SK-N-MC (cell line): ENCODE measurements around the gene CIAO2B.

Experiments used
- DNase-seq: peaks from one replicate; pipeline ENCODE4 v3.0.0-alpha.2; 2011; ENCODE audit warnings: low read depth, low spot score
- H3K27ac ChIP-seq: fragments of 200-600 bp; sonication (generic); 2 replicates; pipeline ENCODE4 v1.5.1; 2016; ENCODE audit warnings: mixed run types
- H3K36me3 ChIP-seq: fragments of 200-600 bp; sonication (generic); 2 replicates; pipeline ENCODE4 v1.6.1; 2017; ENCODE audit warnings: antibody characterized with exemption, low read length, mixed read lengths; ENCODE audit not compliant: insufficient read depth
- H3K4me3 ChIP-seq: fragments of 200-600 bp; sonication (generic); 2 replicates; pipeline ENCODE4 v1.5.1; 2016
- H3K9ac ChIP-seq: fragments of 200-600 bp; sonication (generic); 2 replicates; pipeline ENCODE4 v1.8.0; 2017; ENCODE audit warnings: mixed run types, mixed read lengths; ENCODE audit not compliant: insufficient read length
- H3K9me3 ChIP-seq: fragments of 200-600 bp; sonication (generic); 2 replicates; pipeline ENCODE4 v1.6.1; 2017; ENCODE audit warnings: low read depth, mild to moderate bottlenecking, antibody characterized with exemption, low read length, moderate library complexity, mixed read lengths
- EZH2 ChIP-seq: fragments of 200-600 bp; sonication (generic); IDR thresholded peaks from one replicate; pipeline ENCODE4 v1.6.1; 2017; ENCODE audit warnings: antibody characterized with exemption
- FOXP2 ChIP-seq: optimal IDR thresholded peaks from 2 replicates; pipeline ENCODE3; 2011; ENCODE audit warnings: mild to moderate bottlenecking, moderate library complexity; ENCODE audit not compliant: insufficient read depth; ENCODE audit errors: extremely low read length, control extremely low read depth
- POLR2AphosphoS5 ChIP-seq: IDR thresholded peaks from 2 replicates; pipeline ENCODE4 v1.6.1; 2012; ENCODE audit warnings: mild to moderate bottlenecking, low read depth, low read length, borderline replicate concordance

Gene CIAO2B

GRCh38 chr16:66894055-66894454, 40.1 kb downstream of the CIAO2B start:
- Histone ChIP-seq H3K9me3 (no peaks in the 10 kb centered on the region), H3K9ac (no peak overlapping the region), H3K27ac (no peak overlapping the region), H3K4me3 (no peak overlapping the region), H3K36me3 (no peaks in the 10 kb centered on the region)
- TF ChIP-seq EZH2 (no peak), POLR2AphosphoS5 (no peak), FOXP2 (no peak)
- DNase-seq: no peak

GRCh38 chr16:66891797-66892196, 42.4 kb downstream of the CIAO2B start:
- no peaks in the 10 kb centered on the region for H3K9me3 ChIP-seq
- no peak overlapping the region for H3K4me3 ChIP-seq
- H3K36me3 ChIP-seq: no peaks in the 10 kb centered on the region
- no peak for DNase-seq
- no peak for TF ChIP-seq POLR2AphosphoS5
- TF ChIP-seq FOXP2: no peak
- TF ChIP-seq EZH2: no peak
- H3K9ac ChIP-seq: no peak overlapping the region
- H3K27ac ChIP-seq: no peak overlapping the region

GRCh38 chr16:66891360-66891759, 42.8 kb downstream of the CIAO2B start:
- no peak overlapping the region for H3K27ac ChIP-seq
- TF ChIP-seq FOXP2: no peak
- TF ChIP-seq POLR2AphosphoS5: no peak
- no peak for TF ChIP-seq EZH2
- no peak for DNase-seq
- H3K9ac ChIP-seq: no peak overlapping the region
- H3K4me3 ChIP-seq: no peak overlapping the region
- no peaks in the 10 kb centered on the region for H3K9me3 ChIP-seq
- no peaks in the 10 kb centered on the region for H3K36me3 ChIP-seq

GRCh38 chr16:66890799-66891198, 43.4 kb downstream of the CIAO2B start:
- peaks cover 2% of the 10 kb centered on the region; the same call in 1 of the 2 replicates for H3K36me3 ChIP-seq
- TF ChIP-seq EZH2 (no peak), POLR2AphosphoS5 (no peak), FOXP2 (no peak)
- H3K4me3 ChIP-seq: no peak overlapping the region

DNA sequence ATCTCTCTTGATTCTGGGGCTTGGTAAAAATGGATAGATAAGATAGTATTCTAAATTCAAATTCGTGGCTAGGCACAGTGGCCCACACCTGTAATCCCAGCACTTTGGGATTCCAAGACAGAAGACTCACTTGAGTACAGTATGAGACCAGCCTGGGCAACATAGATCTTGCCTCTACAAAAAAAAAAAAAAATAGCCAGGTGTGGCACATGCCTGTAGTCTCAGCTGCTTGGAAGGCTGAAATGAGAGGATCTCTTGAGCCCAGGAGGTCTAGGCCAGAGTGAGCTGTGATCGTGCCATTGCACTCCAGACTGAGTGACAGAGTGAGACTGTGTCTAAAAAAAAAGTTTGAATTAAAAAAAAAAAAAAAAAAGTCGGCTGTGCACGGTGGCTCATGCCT, 44.6 kb downstream of the CIAO2B start:
- TF ChIP-seq EZH2 (no peak), FOXP2 (no peak), POLR2AphosphoS5 (no peak)
- Histone ChIP-seq H3K27ac (no peak overlapping the region), H3K9me3 (no peaks in the 10 kb centered on the region), H3K9ac (no peak overlapping the region), H3K36me3 (peaks cover 10% of the 10 kb centered on the region; the same call in 1 of the 2 replicates), H3K4me3 (no peak overlapping the region)
- DNase-seq: no peak

More at GRCh38 chr16:66890799-66891198, 43.4 kb downstream of the CIAO2B start:
- Histone ChIP-seq H3K9ac (no peak overlapping the region), H3K27ac (no peak overlapping the region; the same call in 1 of the 2 replicates), H3K9me3 (no peaks in the 10 kb centered on the region)
- no peak for DNase-seq

DNA sequence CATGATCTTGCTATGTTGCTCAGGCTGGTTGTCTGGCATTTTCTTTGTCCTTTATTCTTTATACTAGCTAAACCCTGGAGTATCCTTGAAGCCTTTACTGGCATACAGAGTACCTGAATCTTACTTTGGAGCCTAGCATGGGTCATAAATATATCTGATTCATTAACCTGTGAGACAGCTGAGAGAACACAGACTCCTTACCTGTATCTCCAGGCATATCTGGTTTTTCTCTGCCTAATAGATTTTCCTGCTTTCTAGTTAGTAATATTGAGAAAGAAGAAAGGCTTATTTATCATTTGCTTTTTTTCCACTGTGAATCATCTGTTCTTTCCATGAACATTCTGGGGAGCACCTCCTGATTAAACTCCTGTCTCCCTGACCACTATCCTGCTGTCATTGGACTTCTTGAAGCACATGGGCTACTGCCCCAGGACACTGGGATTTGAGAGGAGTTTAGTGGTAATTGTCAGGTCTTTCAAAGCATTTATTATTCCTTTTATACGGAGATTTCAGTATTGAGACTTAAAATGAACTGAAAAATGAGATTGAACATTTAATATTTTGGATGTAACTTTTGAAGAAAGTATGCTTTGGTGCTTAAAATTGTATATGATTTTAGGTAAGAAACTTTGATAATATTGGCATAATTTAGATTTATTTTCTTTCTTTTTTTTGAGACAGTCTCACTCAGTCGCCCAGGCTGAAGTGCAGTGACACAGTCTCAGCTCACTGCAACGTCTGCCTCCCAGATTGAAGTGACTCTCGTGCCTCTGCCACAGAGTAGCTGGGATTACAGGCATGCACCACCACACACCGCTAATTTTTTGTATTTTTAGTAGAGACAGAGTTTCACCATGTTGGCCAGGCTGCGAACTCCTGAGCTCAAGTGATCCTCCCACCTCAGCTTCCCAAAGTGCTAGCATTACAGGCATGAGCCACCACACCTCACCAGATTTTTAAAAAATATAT, 45.3 kb downstream of the CIAO2B start:
- Histone ChIP-seq H3K4me3 (no peak overlapping the region), H3K27ac (no peak overlapping the region), H3K36me3 (peaks cover 14% of the 10 kb centered on the region; the same call in 1 of the 2 replicates), H3K9me3 (no peaks in the 10 kb centered on the region), H3K9ac (no peak overlapping the region)
- DNase-seq: no peak
- TF ChIP-seq EZH2 (no peak), POLR2AphosphoS5 (no peak), FOXP2 (no peak)

- no peak overlapping the region for H3K9ac ChIP-seq
- no peak overlapping the region for H3K27ac ChIP-seq
- TF ChIP-seq FOXP2 (no peak), POLR2AphosphoS5 (no peak), EZH2 (no peak)
- H3K9me3 ChIP-seq: no peaks in the 10 kb centered on the region
- H3K36me3 ChIP-seq: peaks cover 14% of the 10 kb centered on the region; the same call in 1 of the 2 replicates
- H3K4me3 ChIP-seq: no peak overlapping the region
- no peak for DNase-seq
These were observed 47.3 kb downstream of the CIAO2B start for GRCh38 chr16:66886914-66887313.

DNA sequence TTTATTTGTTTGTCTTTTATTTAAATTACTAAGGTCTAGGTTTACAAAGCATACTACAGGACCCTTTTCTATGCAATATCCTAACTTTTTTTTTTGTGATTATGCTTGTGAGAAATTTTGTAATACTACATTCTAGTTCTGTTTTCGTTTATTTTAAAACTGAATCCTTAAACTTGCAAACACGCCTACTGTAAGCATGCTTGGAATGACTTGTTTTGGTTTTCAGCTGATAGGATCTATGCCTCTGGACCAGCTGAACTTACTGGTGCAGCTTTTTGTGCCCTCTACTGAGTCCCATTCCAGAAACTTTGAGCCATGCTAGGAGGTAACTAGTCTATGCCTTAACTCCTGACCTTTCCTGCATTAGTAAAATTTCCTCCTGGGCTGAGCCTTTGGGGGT, 47.9 kb downstream of the CIAO2B start:
- Histone ChIP-seq H3K36me3 (peaks cover 14% of the 10 kb centered on the region; the same call in 1 of the 2 replicates), H3K27ac (no peak overlapping the region), H3K4me3 (no peak overlapping the region), H3K9ac (no peak overlapping the region), H3K9me3 (no peaks in the 10 kb centered on the region)
- no peak for DNase-seq
- no peak for TF ChIP-seq FOXP2
- no peak for TF ChIP-seq POLR2AphosphoS5
- no peak for TF ChIP-seq EZH2

- DNase-seq: no peak
- H3K9me3 ChIP-seq: no peaks in the 10 kb centered on the region
- no peak overlapping the region for H3K27ac ChIP-seq
- H3K9ac ChIP-seq: no peak overlapping the region
- peaks cover 14% of the 10 kb centered on the region; the same call in 1 of the 2 replicates for H3K36me3 ChIP-seq
- no peak for TF ChIP-seq EZH2
- TF ChIP-seq POLR2AphosphoS5: no peak
- no peak for TF ChIP-seq FOXP2
- H3K4me3 ChIP-seq: no peak overlapping the region
These were observed 48.7 kb downstream of the CIAO2B start for GRCh38 chr16:66885491-66885890.
